GM19240 (cell line): Measurements from ENCODE around the gene MUC5B.

Source experiments
- DNase-seq: peaks from one replicate; pipeline ENCODE4 v3.0.0; 2011; ENCODE audit warnings: low spot score; ENCODE audit not compliant: insufficient read length

MUC5B gene

DNA sequence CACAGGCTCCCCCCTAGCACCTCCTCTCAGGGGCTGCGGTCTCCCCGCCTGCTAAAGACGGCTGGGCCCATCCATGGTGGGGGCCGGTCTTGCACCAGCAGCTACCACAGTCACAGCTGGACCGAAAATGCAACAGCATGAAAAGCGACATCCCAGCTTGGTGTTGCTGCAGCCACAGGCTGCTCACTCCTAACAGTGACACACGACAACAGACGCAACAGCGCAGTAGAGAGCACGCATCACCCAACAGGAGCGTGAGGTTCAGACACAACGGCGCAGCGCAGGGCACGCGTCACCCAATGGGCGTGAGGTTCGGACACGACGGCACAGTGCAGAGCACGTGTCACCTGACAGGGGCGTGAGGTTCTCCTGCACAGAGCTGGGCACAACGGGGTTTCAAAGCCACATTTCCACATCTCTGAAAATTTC is 62.5 kb downstream of the MUC5B start:
- no peak for DNase-seq

DNA sequence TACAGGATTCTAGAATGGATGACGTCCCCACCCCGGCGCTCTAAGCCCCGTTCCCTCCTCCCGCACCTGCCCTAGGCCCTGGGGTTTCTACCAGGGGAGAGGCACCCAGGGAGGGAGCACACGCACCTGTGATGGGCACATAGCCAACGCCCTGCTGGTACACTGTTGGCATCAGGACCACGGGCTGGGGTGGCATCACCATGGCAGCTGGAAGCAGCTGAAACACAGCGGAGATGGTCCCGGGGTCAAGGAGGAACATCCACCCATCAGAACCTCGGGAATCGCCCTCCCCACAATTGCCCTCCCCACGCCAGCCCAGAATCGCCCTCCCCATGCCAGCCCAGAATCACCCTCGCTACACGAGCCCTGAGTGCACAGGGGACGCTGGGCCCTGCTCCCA is 63.0 kb downstream of the MUC5B start:
- no peak for DNase-seq

DNA sequence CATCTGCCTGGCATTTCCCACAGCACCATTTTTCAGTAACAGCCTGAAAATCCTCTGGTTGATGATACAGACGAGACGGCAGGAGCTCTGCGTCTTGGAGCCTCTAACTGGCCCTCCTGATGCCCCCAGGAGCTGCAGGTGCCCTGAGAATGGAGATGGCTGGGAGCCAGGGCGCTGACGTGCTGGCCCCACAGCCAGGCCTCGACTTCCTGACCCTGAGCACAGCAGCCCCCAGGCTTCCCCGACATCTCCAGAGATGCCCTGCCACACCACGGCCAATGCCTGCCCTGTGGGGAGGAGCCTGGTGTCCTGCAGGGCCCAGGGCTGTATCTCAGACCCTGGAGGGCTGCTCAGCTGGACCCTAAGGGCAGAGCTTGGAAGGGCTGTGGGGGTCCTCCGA is 65.1 kb downstream of the MUC5B start:
- no peak for DNase-seq

DNA sequence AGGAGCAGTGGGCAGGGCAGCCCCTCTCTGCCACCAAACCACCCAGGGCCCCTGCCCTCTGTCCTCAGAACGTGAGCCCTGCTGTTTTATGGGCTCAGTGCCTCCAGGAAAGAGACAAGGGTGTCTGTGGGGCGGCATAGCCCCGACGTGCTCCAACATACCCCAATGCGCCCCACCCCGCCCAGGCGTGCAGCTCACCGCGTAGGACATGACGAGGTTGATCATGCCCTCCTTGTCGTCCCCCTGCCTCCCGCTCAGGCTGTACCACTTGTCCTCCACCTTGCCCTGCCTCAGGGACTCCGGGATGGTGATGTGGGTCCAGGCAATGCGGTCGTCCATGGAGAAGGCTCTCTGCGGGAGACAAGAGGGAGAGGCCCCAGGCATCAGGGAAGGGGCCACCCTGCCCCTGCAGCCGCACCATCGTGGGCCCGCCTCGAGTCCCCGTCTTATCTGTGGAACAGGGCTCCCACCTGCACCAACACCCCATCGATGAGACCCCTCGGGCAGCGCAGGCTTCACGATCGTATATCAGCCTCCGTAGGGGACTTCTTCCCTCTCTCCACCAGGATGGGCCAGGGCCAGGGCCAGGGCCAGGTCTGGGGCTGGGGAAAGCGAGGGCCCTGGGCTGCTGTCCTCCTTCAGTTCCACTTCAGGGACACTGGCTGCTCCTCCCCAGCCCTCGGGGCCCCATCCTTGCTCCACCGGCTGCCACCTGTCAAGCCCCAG is 65.7 kb downstream of the MUC5B start:
- DNase-seq, result no peak

GRCh38 chr11:1289211-1289935 is 66.5 kb downstream of the MUC5B start:
- no peak for DNase-seq

- DNase-seq, result no peak
Measured at GRCh38 chr11:1290052-1291040, 67.5 kb downstream of the MUC5B start.

DNA sequence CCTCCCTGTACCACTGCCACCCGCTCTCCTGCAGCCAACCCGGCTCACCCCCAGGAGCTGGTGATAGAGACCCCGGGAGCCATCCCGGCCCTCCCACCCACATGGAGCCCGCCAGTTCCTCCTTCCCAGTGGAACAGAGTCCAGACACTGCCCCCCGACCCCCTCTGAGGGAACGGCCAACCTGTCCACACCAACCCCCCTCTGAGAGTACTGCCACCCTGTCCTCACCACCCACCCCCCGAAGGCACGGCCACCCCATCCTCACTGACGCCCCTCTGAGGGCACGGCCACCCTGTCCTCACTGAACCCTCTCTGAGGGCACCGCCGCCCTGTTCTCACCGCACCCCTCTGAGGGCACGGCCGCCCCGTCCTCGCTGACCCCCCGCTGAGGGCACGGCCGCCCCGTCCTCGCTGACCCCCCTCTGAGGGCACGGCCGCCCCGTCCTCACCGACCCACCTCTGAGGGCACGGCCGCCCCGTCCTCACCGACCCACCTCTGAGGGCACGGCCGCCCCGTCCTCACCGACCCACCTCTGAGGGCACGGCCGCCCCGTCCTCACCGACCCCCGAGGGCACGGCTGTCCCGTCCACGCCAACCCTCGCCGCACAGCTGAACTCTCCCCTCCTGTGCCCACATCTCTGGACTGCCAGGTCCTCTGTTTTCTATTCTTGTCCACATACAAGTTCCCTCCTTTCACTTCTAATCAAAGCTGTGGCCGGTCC is 68.6 kb downstream of the MUC5B start:
- no peak for DNase-seq

GRCh38 chr11:1292018-1292643 is 69.3 kb downstream of the MUC5B start:
- no peak for DNase-seq

GRCh38 chr11:1292644-1293618 is 70.1 kb downstream of the MUC5B start:
- DNase-seq, result no peak

GRCh38 chr11:1293619-1294015 is 70.8 kb downstream of the MUC5B start:
- no peak for DNase-seq

- no peak for DNase-seq
Measured at GRCh38 chr11:1295086-1295485, 72.2 kb downstream of the MUC5B start.

- no peak for DNase-seq
Measured at GRCh38 chr11:1295591-1295990, 72.7 kb downstream of the MUC5B start.

- DNase-seq, result no peak
Measured at GRCh38 chr11:1296287-1296686, 73.4 kb downstream of the MUC5B start.

DNA sequence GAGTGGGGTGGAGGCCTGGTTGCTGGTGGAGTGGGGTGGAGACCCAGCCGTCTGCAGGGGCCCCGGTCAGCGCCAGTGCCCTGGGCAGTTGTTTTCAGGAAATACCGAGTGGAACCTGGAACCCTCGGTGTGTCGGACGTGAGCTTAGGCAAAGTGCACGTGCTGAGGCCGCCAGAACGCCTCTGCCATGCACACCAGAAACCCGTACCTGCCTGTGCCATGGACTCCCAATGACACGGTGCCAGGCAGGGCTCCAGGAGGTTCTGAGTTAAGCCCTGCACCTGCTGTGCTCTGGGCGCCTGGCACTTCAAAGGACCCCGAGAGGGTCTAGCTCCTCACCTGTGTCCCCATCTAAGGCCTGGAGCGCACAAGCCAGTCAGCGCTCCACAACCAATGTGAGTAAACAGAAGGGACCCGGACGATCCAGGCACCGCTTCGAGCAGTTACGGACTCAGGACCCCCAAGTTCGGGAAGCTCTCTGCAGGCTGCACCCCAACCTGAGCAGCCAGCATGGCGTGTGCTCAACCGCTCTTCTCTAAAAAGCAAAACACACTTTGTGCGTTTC is 74.2 kb downstream of the MUC5B start:
- no peak for DNase-seq

DNA sequence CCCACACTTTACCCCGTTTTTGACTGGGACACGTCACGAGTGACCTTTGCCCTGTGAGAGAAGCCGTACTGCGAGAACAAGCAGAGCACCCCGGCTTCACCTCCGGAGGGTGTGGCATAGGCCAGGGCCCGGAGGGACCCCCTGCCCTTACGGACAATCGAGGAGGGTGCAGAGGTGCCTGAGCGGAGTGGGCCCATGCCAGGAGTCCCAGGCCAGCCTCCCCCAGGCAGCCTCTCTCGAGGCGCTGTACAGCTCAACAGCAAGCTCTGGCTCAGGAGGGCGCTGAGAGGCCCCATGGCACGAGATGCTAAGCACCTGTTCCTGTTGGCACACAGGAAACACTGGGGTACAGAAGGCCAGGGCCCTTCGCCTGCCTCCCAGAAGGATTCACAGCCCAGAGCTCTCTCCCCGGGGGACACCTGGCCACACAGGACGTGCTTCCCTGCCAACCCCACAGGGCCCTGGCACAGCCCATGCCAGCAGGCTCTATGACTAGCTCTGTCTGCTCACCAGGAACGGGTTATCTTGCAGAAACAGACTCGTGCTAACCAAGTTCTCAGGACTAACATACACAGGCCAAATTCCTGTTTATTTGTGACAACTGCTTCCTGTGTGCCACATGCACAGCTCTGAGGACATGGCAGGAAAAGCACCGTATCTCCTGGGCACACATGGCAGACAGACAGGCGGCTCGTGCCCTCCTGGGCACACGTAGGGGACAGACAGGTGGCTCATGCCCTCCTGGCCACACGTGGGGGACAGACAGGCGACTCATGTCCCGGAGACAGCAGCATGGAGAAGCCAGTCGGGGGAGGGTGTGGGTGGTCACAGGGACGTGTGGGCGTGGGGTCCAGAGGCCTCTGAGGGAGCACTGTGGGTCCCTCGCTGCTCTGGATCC is 75.0 kb downstream of the MUC5B start:
- DNase-seq, result no peak

- DNase-seq, result no peak
Measured at GRCh38 chr11:1298695-1299492, 76.0 kb downstream of the MUC5B start.

DNA sequence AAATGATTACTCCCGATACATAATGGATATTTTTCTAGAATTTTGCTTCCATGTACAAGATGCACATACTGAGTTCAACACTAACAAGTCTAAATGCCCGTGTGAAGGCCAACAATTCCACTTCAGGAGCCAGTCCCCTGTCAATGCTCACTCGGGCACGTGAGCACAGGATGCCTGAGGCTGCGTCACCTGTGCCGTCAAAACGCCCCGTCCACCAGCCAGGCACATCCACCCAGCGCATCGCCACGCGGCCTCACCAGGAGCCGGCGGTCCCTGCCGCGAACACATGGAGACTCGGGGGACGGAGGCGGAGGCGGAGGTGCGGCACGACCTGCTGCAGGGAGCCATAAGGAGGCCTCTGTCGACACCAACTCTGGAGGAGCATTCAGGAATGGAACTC is 76.8 kb downstream of the MUC5B start:
- no peak for DNase-seq
